Panc1 (cell line): Measurements from ENCODE around the gene BRAT1. TPM values are rescaled to one million over a fixed set of nuclear protein-coding genes. Genes with fewer than 3 reads are reported as not detected.

Source experiments
- ATAC-seq: fragments of 200-7000 bp; cut with Tn5 transposase; 2 replicates; pipeline ENCODE4 v1.9.1; 2020; ENCODE audit warnings: mild to moderate bottlenecking, moderate library complexity
- BruUV-seq: library from RNA; stranded (reverse); fragments of 400-500 nt; replicated peaks from 2 replicates; lab custom pipeline; 2021; lab: Mats Ljungman, UMichigan
- CTCF ChIA-PET: fragments of 300-600 bp; sonication (Branson Sonifier 250); formaldehyde crosslinking; loops from one replicate; lab custom pipeline; 2022; ENCODE audit warnings: antibody characterized with exemption; lab: Charles Lee
- POLR2A ChIA-PET: fragments of 300-600 bp; sonication (Branson Sonifier 250); formaldehyde crosslinking; loops from one replicate; lab custom pipeline; 2022; ENCODE audit warnings: antibody characterized with exemption; lab: Charles Lee
- DNase-seq: peaks from one replicate; pipeline ENCODE4 v3.0.0-alpha.2; 2010; ENCODE audit warnings: low read depth, low spot score
- H3K27ac ChIP-seq: 2 replicates; pipeline ENCODE4 v1.5.1; 2011; ENCODE audit warnings: mild to moderate bottlenecking, low read length, inconsistent platforms
- H3K27me3 ChIP-seq: fragments of 200-500 bp; sonication (Bioruptor generic); 2 replicates; pipeline ENCODE4 v1.6.0; 2014; ENCODE audit warnings: low read length, inconsistent platforms; ENCODE audit not compliant: control insufficient read depth, insufficient read depth
- H3K36me3 ChIP-seq: fragments of 200-500 bp; sonication (Bioruptor generic); 2 replicates; pipeline ENCODE4 v1.5.1; 2014; ENCODE audit warnings: inconsistent platforms, mild to moderate bottlenecking, low read length, moderate library complexity; ENCODE audit not compliant: control insufficient read depth, insufficient read depth
- H3K4me1 ChIP-seq: 2 replicates; pipeline ENCODE4 v1.5.1; 2011; ENCODE audit warnings: inconsistent platforms, mild to moderate bottlenecking, low read length, moderate library complexity; ENCODE audit not compliant: control insufficient read depth, insufficient read depth
- H3K4me3 ChIP-seq, 2 experiments: 2 replicates each; pipeline ENCODE4 v1.5.1; 2011 to 2012; ENCODE audit warnings: low read depth in 2 of 2, low read length in 2 of 2, mild to moderate bottlenecking in 2 of 2, inconsistent platforms in 1 of 2, moderate library complexity in 1 of 2
- H3K9me3 ChIP-seq: fragments of 200-500 bp; sonication (Bioruptor generic); 2 replicates; pipeline ENCODE4 v1.5.1; 2014; ENCODE audit warnings: low read depth, mild to moderate bottlenecking, inconsistent platforms, low read length, moderate library complexity; ENCODE audit not compliant: control insufficient read depth, insufficient read depth
- POLR2AphosphoS5 ChIP-seq: IDR thresholded peaks from 2 replicates; pipeline ENCODE4 v1.6.1; 2012; ENCODE audit warnings: mild to moderate bottlenecking, low read depth, low read length, moderate library complexity
- SIN3A ChIP-seq: IDR thresholded peaks from 2 replicates; pipeline ENCODE4 v1.6.1; 2012; ENCODE audit warnings: low read depth, mild to moderate bottlenecking, low read length, moderate library complexity, borderline replicate concordance; ENCODE audit not compliant: insufficient read depth
- TCF7L2 ChIP-seq: IDR thresholded peaks from 2 replicates; pipeline ENCODE4 v1.6.1; 2011; ENCODE audit warnings: mild to moderate bottlenecking, low read depth, low read length, inconsistent platforms
- in situ Hi-C: cut with HindIII; loops from 2 replicates; pipeline ENCODE4 v1.10.0; 2016; ENCODE audit warnings: low sequenced_read_pairs, low pct_unique_long_range_greater_than_20kb
- intact Hi-C: fragments of 100-400 bp; cut with micrococcal nuclease; formaldehyde crosslinking; loops from one replicate; pipeline ENCODE4 v1.10.0; 2022; ENCODE audit not compliant: unreplicated experiment
- total RNA-seq: library from RNA; stranded (reverse); gene quantifications from one replicate; pipeline ENCODE4 v1.2.1, GENCODE V29; 2021; ENCODE audit not compliant: unreplicated experiment
- TF ChIP-seq, protein P1 (sequence below): fragments of 450-650 bp; IDR thresholded peaks from 2 replicates; pipeline ENCODE4 v1.5.1; 2017; ENCODE audit warnings: mild to moderate bottlenecking
- TF ChIP-seq, protein P2 (sequence below), 2 experiments: IDR thresholded peaks; 2 replicates each; pipeline ENCODE4 v1.6.1; 2011 to 2012; ENCODE audit warnings: low read depth in 2 of 2, control low read depth in 1 of 2, low read length in 1 of 2, mild to moderate bottlenecking in 1 of 2, moderate library complexity in 1 of 2; ENCODE audit not compliant: insufficient read depth in 1 of 2

Gene BRAT1
- total RNA-seq, 1 experiment from 2014 or later: 76.9 TPM

DNA sequence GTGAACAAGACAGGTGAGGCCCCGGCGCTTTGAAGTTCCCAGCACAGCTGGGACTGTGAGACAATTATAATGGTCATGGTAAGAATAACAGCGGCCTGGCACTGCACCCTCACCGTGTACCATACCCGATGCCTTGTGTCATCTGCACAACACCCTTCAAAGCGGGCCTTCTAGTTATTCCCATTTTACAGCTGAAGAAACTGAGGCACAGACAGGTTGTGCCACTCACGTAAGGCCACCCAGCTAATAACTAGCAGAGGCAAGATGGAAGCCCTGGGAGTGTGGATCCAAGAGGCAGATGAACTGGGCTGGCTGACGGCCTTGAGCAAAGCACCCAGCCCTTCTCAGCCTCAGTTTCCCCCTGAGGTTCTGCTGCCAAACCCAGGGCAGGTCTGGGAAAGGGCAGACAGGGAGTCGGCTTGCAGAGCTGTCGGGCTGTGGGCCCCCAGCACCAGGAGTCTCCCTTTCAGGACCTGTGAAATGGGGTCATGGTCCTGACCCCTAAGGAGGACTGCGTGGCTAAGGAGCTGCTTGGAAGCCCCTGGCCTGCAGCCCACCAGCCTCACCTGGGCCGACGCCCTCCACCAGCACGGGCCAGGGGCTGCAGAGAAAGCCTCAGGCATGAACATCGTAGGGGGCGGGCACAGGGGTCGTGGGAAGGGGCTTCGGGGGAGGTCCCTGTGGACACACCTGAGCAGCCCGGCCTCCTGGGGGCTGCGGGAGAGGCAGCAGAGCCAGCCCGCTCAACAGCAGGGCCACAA, 51.0 kb downstream of the BRAT1 start:
- intact Hi-C loops: no loop called here
- ChIA-PET CTCF (no interaction called here), POLR2A (interaction anchor here (0.5 kb wide), 1 partner anchor 198 kb away, joined by 3 read pairs; no protein-coding TSS in a partner anchor)
- BruUV-seq: no TSS peak
- H3K36me3 ChIP-seq: no peaks in the 10 kb centered on the region
- in situ Hi-C loops: no loop called here
- no peak overlapping the region for H3K4me3 ChIP-seq
- ATAC-seq: no peak
- TF ChIP-seq, protein P1, sequence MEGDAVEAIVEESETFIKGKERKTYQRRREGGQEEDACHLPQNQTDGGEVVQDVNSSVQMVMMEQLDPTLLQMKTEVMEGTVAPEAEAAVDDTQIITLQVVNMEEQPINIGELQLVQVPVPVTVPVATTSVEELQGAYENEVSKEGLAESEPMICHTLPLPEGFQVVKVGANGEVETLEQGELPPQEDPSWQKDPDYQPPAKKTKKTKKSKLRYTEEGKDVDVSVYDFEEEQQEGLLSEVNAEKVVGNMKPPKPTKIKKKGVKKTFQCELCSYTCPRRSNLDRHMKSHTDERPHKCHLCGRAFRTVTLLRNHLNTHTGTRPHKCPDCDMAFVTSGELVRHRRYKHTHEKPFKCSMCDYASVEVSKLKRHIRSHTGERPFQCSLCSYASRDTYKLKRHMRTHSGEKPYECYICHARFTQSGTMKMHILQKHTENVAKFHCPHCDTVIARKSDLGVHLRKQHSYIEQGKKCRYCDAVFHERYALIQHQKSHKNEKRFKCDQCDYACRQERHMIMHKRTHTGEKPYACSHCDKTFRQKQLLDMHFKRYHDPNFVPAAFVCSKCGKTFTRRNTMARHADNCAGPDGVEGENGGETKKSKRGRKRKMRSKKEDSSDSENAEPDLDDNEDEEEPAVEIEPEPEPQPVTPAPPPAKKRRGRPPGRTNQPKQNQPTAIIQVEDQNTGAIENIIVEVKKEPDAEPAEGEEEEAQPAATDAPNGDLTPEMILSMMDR: no peak
- 0 out of 2 replicates have a peak, but pooled peaks have one; percentile 33 for TF ChIP-seq TCF7L2
- no peak for TF ChIP-seq SIN3A
- TF ChIP-seq, protein P2, sequence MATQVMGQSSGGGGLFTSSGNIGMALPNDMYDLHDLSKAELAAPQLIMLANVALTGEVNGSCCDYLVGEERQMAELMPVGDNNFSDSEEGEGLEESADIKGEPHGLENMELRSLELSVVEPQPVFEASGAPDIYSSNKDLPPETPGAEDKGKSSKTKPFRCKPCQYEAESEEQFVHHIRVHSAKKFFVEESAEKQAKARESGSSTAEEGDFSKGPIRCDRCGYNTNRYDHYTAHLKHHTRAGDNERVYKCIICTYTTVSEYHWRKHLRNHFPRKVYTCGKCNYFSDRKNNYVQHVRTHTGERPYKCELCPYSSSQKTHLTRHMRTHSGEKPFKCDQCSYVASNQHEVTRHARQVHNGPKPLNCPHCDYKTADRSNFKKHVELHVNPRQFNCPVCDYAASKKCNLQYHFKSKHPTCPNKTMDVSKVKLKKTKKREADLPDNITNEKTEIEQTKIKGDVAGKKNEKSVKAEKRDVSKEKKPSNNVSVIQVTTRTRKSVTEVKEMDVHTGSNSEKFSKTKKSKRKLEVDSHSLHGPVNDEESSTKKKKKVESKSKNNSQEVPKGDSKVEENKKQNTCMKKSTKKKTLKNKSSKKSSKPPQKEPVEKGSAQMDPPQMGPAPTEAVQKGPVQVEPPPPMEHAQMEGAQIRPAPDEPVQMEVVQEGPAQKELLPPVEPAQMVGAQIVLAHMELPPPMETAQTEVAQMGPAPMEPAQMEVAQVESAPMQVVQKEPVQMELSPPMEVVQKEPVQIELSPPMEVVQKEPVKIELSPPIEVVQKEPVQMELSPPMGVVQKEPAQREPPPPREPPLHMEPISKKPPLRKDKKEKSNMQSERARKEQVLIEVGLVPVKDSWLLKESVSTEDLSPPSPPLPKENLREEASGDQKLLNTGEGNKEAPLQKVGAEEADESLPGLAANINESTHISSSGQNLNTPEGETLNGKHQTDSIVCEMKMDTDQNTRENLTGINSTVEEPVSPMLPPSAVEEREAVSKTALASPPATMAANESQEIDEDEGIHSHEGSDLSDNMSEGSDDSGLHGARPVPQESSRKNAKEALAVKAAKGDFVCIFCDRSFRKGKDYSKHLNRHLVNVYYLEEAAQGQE (IDR thresholded peaks at IDR 0.05; ENCODE audit: insufficient read depth in 1 of 2, low read depth in 2 of 2, low read length in 1 of 2): no peak
- TF ChIP-seq POLR2AphosphoS5: no peak
- peaks cover 11% of the 10 kb centered on the region for H3K4me1 ChIP-seq
- H3K27ac ChIP-seq: no peak overlapping the region
- H3K27me3 ChIP-seq: no peaks in the 10 kb centered on the region
- no peak for DNase-seq
- no peaks in the 10 kb centered on the region for H3K9me3 ChIP-seq

DNA sequence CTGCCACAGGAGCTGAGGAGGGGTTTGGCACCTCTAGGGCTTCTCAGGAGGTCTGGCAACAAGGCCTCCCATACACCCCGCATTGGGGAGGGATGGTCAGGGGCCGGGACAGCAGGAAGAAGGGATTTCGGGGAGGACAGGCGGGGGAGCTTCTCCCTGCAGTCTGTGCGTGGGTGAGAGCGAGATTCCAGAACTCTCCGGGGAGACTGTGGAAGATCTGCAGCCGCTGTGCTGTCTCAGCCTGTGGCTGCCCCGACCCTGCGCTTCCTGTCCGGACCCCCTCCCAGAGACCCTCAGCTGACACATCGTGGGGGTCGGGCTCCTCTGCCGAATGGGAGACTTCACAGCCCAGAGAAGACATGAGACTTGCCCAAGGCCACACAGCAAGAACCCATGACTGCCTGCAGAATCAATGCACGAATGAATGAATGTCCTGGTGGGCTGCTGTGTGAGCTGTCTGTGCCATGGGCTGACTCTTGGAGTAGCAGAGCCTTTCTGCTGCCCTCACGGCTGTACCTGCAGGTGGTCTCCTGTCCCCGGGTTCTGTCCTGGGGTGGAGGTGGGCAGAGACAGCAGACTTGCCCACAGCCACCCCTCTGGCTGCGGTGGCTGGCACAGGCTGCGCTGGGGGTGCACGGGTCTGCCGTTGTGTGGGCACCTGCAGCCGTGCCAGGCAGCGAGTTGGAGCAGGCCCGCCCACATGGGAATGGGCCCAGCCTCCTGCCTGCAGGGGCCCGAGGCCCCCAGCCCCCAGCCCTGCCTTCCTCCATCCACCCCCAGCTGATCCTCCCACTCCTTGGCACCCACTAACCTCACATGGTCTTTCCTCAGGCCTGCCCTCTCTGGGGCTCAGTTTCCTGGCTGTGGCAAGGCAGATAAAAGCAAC, 52.0 kb downstream of the BRAT1 start:
- ChIA-PET POLR2A (interaction anchor here (0.5 to 0.6 kb wide), 2 partner anchors 9 to 197 kb away, joined by 3 to 9 read pairs; no protein-coding TSS in a partner anchor), CTCF (no interaction called here)
- Histone ChIP-seq H3K9me3 (no peaks in the 10 kb centered on the region), H3K36me3 (no peaks in the 10 kb centered on the region), H3K4me3 (no peak overlapping the region), H3K27me3 (no peaks in the 10 kb centered on the region), H3K27ac (no peak overlapping the region), H3K4me1 (peaks cover 13% of the 10 kb centered on the region)
- in situ Hi-C loops: no loop called here
- intact Hi-C loops: no loop called here
- ATAC-seq (no peak), DNase-seq (no peak)
- TF ChIP-seq, protein P2 (IDR thresholded peaks at IDR 0.05; ENCODE audit: insufficient read depth in 1 of 2, low read depth in 2 of 2, low read length in 1 of 2): no peak
- TF ChIP-seq SIN3A (no peak), TCF7L2 (no peak), POLR2AphosphoS5 (no peak)
- TF ChIP-seq, protein P1: no peak
- BruUV-seq: no TSS peak
